Measurements from ENCODE around the gene HEATR5B. TPM values are rescaled to one million over a fixed set of nuclear protein-coding genes. Genes with fewer than 3 reads are reported as not detected.

The HEATR5B gene
- total RNA-seq, 1 experiment from 2014 or later: 12.6 TPM

GRCh38 chr2:36975306-36975705 is 108.9 kb downstream of the HEATR5B start:
- Mint-ChIP-seq H3K27me3 (ENCODE audit: low read depth) (no peaks in the 10 kb centered on the region), H3K27ac (no peak overlapping the region), H3K9me3 (peaks cover 9% of the 10 kb centered on the region), H3K4me3 (no peak overlapping the region), H3K36me3 (peaks cover 4% of the 10 kb centered on the region; the same call in 1 of the 2 replicates), H3K4me1 (peaks cover 3% of the 10 kb centered on the region)
- no peak for DNase-seq (ENCODE audit: low spot score)
- POLR2A ChIA-PET: no interaction called here
- CTCF ChIA-PET: interaction anchor here (0.6 to 0.7 kb wide), 2 partner anchors 51 to 152 kb away, joined by 3 read pairs; no protein-coding TSS in a partner anchor
- ATAC-seq: no peak
- TF ChIP-seq ZNF671 (CRISPR knock-in tag; IDR thresholded peaks at IDR 0.05) (no peak), CREB1 (CRISPR knock-in tag; IDR thresholded peaks at IDR 0.05) (no peak), ZNF423 (CRISPR knock-in tag; IDR thresholded peaks at IDR 0.05) (no peak), FOXJ3 (CRISPR knock-in tag; IDR thresholded peaks at IDR 0.05; ENCODE audit: borderline replicate concordance) (no peak), NR3C1 (CRISPR knock-in tag; conservative IDR thresholded peaks at IDR 0.05; ENCODE audit: low read depth) (no peak), ATF6 (CRISPR knock-in tag; IDR thresholded peaks at IDR 0.05) (no peak), SMAD4 (CRISPR knock-in tag; IDR thresholded peaks at IDR 0.05) (no peak), ZNF396 (CRISPR knock-in tag; IDR thresholded peaks at IDR 0.05; ENCODE audit: borderline replicate concordance) (no peak), NFATC4 (CRISPR knock-in tag; IDR thresholded peaks at IDR 0.05) (no peak), ETV6 (CRISPR knock-in tag; IDR thresholded peaks at IDR 0.05) (no peak), IRF2 (CRISPR knock-in tag; IDR thresholded peaks at IDR 0.05; ENCODE audit: borderline replicate concordance, low read depth) (no peak)
- TF ChIP-seq, protein P1, sequence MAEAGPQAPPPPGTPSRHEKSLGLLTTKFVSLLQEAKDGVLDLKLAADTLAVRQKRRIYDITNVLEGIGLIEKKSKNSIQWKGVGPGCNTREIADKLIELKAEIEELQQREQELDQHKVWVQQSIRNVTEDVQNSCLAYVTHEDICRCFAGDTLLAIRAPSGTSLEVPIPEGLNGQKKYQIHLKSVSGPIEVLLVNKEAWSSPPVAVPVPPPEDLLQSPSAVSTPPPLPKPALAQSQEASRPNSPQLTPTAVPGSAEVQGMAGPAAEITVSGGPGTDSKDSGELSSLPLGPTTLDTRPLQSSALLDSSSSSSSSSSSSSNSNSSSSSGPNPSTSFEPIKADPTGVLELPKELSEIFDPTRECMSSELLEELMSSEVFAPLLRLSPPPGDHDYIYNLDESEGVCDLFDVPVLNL (CRISPR knock-in tag; IDR thresholded peaks at IDR 0.05; ENCODE audit: borderline replicate concordance, low read depth): no peak
- TF ChIP-seq, protein P2, sequence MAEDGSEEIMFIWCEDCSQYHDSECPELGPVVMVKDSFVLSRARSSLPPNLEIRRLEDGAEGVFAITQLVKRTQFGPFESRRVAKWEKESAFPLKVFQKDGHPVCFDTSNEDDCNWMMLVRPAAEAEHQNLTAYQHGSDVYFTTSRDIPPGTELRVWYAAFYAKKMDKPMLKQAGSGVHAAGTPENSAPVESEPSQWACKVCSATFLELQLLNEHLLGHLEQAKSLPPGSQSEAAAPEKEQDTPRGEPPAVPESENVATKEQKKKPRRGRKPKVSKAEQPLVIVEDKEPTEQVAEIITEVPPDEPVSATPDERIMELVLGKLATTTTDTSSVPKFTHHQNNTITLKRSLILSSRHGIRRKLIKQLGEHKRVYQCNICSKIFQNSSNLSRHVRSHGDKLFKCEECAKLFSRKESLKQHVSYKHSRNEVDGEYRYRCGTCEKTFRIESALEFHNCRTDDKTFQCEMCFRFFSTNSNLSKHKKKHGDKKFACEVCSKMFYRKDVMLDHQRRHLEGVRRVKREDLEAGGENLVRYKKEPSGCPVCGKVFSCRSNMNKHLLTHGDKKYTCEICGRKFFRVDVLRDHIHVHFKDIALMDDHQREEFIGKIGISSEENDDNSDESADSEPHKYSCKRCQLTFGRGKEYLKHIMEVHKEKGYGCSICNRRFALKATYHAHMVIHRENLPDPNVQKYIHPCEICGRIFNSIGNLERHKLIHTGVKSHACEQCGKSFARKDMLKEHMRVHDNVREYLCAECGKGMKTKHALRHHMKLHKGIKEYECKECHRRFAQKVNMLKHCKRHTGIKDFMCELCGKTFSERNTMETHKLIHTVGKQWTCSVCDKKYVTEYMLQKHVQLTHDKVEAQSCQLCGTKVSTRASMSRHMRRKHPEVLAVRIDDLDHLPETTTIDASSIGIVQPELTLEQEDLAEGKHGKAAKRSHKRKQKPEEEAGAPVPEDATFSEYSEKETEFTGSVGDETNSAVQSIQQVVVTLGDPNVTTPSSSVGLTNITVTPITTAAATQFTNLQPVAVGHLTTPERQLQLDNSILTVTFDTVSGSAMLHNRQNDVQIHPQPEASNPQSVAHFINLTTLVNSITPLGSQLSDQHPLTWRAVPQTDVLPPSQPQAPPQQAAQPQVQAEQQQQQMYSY (CRISPR knock-in tag; IDR thresholded peaks at IDR 0.05): no peak

GRCh38 chr2:36973320-36973719 is 110.9 kb downstream of the HEATR5B start:
- CTCF ChIA-PET: no interaction called here
- Mint-ChIP-seq H3K4me1 (peaks cover 8% of the 10 kb centered on the region), H3K36me3 (peaks cover 1% of the 10 kb centered on the region; the same call in 1 of the 2 replicates), H3K27ac (no peak overlapping the region), H3K4me3 (no peak overlapping the region), H3K27me3 (ENCODE audit: low read depth) (no peaks in the 10 kb centered on the region), H3K9me3 (peaks cover 5% of the 10 kb centered on the region)
- POLR2A ChIA-PET: no interaction called here
- ATAC-seq (no peak), DNase-seq (ENCODE audit: low spot score) (no peak)
- TF ChIP-seq RORB (CRISPR knock-in tag; IDR thresholded peaks at IDR 0.05) (no peak), TCF7 (CRISPR knock-in tag; IDR thresholded peaks at IDR 0.05; ENCODE audit: low read depth) (no peak), MYBL2 (CRISPR knock-in tag; IDR thresholded peaks at IDR 0.05) (no peak), TP53 (CRISPR knock-in tag; IDR thresholded peaks at IDR 0.05) (no peak), ZNF219 (CRISPR knock-in tag; IDR thresholded peaks at IDR 0.05; ENCODE audit: borderline replicate concordance) (no peak), EMX1 (CRISPR knock-in tag; IDR thresholded peaks at IDR 0.05) (no peak), NR3C1 (CRISPR knock-in tag; conservative IDR thresholded peaks at IDR 0.05; ENCODE audit: low read depth) (no peak), ZNF138 (CRISPR knock-in tag; conservative IDR thresholded peaks at IDR 0.05) (no peak), MLX (CRISPR knock-in tag; IDR thresholded peaks at IDR 0.05) (no peak), GABPB1 (CRISPR knock-in tag; IDR thresholded peaks at IDR 0.05) (no peak), NFE2L1 (CRISPR knock-in tag; IDR thresholded peaks at IDR 0.05) (no peak)
- TF ChIP-seq, protein P3, sequence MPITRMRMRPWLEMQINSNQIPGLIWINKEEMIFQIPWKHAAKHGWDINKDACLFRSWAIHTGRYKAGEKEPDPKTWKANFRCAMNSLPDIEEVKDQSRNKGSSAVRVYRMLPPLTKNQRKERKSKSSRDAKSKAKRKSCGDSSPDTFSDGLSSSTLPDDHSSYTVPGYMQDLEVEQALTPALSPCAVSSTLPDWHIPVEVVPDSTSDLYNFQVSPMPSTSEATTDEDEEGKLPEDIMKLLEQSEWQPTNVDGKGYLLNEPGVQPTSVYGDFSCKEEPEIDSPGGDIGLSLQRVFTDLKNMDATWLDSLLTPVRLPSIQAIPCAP (CRISPR knock-in tag; IDR thresholded peaks at IDR 0.05): no peak
- TF ChIP-seq, protein P4, sequence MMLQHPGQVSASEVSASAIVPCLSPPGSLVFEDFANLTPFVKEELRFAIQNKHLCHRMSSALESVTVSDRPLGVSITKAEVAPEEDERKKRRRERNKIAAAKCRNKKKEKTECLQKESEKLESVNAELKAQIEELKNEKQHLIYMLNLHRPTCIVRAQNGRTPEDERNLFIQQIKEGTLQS (CRISPR knock-in tag; conservative IDR thresholded peaks at IDR 0.05): no peak
- TF ChIP-seq, protein P5, sequence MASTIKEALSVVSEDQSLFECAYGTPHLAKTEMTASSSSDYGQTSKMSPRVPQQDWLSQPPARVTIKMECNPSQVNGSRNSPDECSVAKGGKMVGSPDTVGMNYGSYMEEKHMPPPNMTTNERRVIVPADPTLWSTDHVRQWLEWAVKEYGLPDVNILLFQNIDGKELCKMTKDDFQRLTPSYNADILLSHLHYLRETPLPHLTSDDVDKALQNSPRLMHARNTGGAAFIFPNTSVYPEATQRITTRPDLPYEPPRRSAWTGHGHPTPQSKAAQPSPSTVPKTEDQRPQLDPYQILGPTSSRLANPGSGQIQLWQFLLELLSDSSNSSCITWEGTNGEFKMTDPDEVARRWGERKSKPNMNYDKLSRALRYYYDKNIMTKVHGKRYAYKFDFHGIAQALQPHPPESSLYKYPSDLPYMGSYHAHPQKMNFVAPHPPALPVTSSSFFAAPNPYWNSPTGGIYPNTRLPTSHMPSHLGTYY (CRISPR knock-in tag; IDR thresholded peaks at IDR 0.05): no peak

Measured in WTC11 (cell line).